ENCODE measurements around the gene TOMM40L. TPM values are rescaled to one million over a fixed set of nuclear protein-coding genes. Genes with fewer than 3 reads are reported as not detected.

TOMM40L gene
- polyA plus RNA-seq, 4 donors = 12.7 to 16.9 (median 15.0) TPM

DNA sequence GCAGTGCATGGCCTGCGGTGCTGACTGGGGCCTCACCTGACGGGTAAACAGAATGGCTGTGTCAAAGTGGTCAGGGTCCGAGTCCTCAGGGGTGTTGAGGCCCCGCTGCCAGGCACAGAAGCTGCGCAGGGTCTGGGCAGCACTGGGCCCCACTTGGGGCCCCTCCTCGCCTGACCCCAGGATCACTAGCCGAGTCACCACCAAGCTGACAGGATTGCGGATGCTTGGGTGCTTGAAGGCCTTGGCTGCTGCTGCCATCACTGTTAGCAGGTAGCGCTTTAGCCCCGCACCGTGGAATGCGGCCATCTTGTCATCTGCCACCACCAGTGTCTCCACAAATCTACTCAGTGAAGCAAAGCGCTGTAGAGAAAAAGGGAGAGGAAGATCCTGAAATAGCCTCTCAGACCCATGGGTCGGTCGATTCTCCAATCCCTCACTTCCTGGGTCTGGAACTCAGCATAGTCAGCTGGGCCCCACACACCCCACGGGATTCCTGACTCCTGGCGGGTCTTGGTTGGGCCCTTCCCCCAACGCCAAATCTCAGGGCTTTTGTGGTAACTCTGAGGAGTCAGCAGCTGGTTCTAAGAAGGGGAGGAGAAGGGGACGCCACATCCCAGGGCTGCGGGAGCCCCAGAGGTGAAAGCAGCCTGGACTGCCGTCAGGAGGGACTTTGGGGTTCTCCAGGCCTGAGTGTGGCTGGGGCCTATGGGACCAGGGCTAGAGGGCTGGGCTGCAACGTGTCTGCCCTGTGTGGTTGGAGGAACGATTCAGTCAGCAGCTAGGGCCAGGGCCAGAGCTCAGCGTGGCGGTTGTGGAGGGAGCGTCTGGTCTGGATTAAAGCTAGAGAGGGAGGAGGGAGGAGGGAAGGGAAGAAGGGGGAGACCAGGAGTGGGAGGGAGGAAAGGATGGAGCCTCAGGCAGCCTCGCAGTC lies 29.1 kb upstream of the TOMM40L start:
- DNase-seq (ENCODE audit: low read depth in 4 of 4, low spot score in 2 of 4) = no peak

DNA sequence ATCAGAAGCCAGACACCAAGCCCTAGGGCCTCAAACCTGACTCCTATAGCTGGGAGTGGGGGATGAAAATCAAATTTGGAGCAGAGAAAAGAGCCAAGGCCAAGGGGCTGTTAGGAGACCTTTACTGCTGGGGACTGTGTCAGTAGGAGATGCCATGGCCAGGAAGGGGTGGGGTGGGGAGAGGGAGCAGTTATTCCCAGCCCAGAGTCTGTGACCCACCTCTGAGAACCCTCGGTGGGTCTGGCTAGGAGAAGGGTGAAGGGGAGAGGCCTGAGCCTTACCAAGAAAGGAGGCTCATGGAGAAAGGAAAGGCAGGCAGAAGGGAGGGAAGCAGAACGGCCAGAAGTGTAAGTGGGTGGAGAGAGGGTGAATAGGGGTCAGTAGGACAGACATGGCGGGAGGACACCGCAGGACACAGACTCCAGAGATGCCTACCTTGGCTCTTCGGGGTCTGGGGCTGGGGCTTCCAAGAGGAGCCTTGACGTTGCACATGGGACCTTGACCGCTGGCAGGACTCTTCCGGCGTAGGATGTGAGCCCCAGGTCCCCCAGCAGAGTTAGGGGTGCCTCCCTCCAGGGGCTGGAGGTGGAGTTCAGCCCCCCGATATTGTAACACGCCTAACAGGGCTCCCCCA lies 28.2 kb upstream of the TOMM40L start:
- no peak for DNase-seq (ENCODE audit: low read depth in 4 of 4, low spot score in 2 of 4)

DNA sequence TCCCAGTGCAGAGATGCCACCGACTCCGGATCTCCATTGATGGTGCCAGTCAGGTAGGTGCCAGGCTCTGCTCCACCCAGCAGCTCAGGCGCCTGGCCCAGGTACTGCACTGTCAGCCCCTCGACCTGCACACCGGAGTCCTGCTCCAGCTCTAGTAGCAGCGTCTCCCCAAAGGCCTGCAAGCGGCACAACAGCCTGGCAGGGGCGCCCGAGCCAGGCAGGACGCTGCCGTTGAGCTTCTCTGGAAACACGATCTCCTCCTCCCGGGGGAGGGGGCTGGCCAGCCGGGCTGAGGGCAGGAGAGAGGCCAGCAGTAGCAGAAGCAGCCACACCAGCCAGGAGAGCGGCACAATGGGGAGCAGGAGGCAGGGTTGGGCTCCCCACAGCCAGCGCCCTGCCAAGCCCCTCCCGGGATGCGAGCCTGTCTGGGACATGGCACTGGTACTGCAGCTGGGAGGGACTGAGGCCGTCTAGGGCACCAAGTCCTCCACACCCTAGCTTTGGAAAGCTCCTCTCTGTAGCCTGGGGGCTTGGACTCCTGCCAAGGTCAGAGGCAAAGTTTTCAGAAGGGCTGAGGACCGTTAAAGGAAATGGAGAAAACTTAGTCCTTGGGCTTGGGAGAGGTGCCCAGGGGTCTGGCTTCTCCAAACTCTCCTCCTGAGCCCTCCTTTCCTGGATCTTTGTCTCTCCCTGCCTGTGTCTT lies 27.5 kb upstream of the TOMM40L start:
- no peak for DNase-seq (ENCODE audit: low read depth in 4 of 4, low spot score in 2 of 4)

DNA sequence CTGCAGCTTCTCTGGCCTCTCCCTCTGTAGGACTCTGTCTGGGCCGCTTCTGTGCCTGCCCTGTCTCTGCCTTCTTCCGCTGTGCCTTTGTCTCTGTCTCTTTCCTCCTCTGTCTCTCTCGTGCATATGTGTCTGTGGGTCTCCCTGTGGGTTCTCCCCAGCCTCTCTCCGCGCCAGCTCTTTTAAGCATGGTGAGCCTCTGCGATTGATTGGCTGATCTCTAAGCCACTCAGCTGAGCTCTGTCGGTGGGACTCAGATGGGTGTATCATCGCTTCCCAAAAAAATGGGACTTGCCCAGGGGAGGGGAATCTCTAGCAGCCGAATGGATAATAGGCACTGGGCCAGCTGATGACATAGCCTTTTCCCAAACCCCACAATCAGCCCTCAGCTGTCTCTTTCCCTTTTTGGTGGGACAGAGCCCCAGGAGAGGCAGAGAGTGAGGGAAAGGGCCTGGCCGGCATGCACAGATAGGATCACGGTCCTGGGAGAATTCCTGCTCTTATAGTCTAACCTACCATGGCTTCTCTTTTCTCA lies 26.9 kb upstream of the TOMM40L start, which contains the start of gene ADAMTS4:
ADAMTS4 (minus strand) TSS at position 158 of the 535 bp plus-strand sequence. CDS start 427 bp downstream, outside the sequence.
- no peak for DNase-seq (ENCODE audit: low read depth in 4 of 4, low spot score in 2 of 4)

DNA sequence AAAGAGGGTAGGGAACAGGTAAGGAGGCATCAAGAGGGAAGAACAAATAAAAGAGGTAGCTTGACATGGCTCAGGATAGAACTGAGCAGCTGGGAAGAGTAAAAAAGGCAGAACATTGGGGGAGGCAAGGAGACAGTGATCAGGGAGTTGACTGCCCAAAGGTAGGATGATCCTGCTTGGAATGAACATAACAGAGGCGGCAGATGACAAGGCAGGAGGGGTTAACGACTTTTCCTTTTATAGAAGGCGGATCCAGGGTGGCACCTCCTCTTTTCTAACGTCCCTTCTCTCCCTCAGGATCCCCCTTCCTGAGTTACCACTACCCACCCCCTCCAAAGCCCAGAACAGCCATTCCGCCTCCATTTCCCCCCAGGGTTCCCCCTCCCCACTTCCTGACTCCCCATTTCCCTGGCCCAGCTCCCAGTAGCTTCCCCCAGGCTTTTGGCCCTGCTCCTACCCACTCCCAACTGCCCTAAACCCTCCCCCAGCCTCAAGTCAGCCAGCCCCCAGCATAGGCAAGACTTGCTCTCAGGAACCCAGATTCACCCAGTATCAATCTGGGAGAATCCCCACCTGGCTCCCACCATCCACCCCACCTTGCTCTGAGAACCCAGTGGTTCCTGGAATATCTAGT lies 26.2 kb upstream of the TOMM40L start:
- no peak for DNase-seq (ENCODE audit: low read depth in 4 of 4, low spot score in 2 of 4)

DNA sequence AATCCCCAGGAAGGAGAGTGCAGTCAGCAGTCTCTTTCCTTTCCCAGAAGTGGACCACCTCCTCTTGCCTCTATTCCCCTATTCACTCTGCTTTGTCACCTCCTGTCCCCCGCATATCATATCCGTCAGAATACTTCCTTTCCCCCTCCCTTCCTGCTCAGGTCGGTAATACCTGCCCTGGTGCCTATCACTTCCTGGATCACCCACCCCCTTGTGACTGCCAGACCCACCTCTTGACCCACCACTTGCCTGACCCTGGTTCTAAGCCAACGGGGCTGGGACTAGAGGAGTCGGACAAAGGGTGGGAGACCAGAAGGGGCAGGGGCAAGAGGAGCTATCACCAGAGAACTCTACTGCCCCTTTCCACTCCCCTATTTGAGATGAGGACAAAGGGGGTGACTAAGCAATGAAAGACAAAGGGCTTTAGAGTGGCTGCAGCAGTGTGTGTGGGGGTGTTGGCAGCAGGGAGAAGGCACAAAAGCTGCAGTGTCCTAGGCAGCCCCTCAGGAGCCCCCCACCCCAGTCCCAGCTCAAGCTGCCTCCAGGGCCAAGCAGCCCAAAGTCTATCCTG lies 25.4 kb upstream of the TOMM40L start:
- no peak for DNase-seq (ENCODE audit: low read depth in 4 of 4, low spot score in 2 of 4)

DNA sequence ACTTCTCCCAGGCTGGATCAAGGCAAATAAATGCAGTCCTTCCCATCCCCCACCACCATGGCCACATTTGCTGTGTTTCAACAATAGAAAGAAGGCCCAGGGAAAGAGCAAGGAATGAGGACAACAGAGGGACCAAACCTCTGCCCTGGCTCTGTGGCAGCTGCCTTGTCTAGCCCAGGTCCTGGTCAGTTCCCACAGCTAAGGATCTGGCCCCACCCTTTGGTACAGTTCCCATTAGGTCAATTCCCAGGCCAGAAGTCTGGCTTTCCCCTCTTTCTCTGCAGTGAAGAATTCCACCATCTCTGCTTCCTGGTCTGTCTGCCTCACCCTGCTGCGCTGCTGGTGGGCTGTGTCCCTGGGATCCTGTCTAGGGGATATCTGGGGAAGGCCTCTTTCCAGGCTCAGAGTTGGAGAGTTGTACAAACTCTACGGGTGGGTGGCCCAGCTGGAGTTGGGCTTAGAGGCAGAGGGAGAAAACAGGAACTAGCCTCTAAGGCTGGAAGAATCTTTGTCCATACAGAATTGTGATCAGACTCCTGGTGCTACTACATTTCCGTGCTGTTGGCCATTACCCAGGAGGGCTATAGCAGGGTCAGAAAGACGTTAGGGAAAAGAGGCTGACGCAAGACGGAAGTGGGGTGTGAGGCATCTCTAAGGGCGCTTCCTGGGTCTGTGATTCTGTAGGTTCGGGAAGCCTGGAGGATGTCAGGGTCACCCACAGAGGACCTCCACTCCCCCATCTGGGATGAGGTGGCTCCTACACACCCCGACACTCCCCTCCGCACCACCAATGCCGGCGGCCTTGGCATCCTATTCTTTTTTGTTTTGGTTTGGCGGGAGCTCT lies 24.6 kb upstream of the TOMM40L start:
- no peak for DNase-seq (ENCODE audit: low read depth in 4 of 4, low spot score in 2 of 4)

DNA sequence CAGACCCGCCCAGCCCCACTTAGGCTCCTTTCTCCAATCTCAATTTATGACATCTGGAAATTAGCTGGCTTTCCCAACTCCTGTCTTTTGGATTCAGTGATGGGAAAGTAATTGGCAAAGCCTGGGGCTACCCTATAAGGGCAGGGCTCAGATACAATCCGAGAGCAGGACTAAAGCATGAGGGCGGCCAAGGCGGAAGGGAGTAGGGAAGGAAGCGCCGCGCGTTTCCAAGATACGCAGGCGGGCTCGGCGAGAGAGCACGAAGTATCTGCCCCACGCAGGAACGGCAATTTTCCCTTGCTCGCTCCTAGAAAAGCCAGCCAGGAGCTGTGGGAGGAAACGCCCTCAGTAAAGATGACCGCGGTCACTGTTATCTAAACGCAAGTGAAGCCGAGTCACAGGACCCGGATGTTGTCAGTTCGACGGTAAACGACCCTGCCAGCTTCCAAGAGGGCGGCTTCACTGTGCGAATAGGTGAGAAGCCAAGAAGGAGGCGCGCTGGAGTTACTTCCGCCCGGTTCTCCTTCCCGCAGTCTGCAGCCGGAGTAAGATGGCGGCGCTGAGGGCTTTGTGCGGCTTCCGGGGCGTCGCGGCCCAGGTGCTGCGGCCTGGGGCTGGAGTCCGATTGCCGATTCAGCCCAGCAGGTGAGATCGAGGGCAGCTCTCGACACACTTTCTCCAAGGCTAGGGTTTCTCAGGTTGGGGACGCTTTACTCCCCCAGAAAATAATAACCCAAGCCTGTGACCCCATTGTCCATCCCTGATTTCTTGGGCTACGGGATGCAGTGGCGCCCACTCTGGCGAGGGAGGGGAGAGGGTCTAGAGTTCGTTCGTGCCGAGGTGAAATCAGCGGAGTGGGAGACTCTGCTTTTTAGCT lies 23.8 kb upstream of the TOMM40L start, which contains the start of gene NDUFS2:
NDUFS2 (plus strand) TSS at position 532 of the 877 bp plus-strand sequence; CDS start at position 551, 19 bp downstream.
- peak; percentile 95 to 99 (median 98) for DNase-seq (ENCODE audit: low read depth in 4 of 4, low spot score in 2 of 4)

DNA sequence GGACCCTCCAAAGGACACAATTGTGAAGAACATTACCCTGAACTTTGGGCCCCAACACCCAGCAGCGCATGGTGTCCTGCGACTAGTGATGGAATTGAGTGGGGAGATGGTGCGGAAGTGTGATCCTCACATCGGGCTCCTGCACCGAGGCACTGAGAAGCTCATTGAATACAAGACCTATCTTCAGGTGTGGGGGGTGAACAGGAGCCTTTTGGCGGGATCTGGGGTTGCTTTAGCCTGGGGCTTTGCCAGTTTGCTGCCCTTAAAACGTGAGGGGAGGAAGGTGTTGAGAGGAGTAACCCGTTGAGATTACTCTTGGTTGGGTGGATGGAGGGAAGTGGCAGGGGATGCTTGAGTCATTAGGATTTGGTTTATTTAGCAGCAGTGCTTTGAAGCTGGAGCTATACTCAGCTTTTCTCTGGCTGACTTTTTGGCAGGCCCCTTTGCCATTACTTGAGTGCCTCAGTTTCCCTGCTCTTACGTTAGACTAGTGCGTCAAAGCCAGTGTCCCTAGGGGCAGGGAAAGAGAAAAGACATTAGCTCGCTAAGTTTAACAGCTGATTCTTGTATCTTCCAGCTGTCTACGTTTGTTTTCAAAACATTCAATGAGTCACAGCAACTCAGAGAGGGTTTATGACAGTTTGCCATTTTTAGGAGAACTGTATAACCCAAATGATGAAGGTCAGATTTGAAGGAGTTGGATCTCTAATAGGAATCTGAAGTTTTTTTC lies 19.3 kb upstream of the TOMM40L start:
- DNase-seq (ENCODE audit: low read depth in 4 of 4, low spot score in 2 of 4) = no peak

DNA sequence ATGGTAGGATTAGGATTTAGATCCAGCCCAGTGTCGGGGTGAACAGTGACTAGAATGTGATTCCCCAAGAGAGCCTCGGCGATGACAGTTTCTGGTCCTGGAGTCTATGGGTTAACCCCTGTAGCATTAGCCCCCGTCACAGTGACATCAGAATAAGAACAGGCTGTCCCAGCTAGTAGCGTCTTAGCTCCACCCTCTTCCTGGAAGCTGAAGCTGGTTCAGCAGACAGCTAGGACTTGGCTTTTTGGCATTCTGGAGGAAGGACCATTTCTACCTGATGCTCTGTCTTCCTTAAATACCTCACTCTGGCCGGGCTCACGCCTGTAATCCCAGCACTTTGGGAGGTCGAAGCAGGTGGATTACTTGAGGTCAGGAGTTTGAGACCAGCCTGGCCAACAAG lies 18.7 kb upstream of the TOMM40L start:
- DNase-seq (ENCODE audit: low read depth in 4 of 4, low spot score in 2 of 4) = no peak

DNA sequence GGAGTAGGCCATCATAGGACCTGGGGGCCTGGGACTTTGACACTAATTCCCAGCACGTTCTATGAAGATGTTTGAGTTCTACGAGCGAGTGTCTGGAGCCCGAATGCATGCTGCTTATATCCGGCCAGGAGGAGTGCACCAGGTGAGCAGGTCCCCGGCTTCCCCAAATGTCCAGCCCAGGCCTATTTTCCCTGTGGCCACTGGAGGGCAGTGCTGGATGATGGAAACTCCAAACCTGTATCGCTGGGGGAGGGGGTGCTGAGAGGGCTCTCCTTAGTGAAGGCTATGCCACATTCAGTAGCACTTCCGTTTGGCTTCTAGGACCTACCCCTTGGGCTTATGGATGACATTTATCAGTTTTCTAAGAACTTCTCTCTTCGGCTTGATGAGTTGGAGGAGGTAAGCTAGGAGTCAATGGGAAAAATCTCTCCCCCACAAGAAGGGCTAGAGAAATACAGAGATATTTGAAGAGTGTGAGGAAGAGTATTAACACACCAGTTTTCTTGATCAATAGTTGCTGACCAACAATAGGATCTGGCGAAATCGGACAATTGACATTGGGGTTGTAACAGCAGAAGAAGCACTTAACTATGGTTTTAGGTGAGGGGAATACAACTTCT lies 16.0 kb upstream of the TOMM40L start:
- DNase-seq (ENCODE audit: low read depth in 4 of 4, low spot score in 2 of 4) = peak in 1 of 4 donors; percentile 68

DNA sequence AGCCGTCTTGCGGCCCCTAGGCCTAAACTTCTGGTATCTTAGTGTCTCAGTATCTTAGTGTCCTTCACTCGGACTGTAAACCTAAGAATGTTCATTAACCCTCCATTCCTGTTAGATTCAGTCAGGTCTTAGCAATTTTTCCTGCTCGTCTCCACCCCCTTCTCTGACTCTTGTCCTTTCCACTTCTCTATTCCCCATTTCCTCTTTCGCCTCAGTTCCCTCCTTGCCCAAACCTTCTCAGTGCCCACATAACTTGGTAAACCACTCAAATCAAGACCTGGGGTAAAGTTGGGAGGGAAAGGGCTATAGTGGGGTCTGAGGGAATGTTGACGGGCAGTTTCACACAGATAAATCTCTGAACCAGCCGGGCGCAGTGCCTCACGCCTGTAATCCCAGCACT lies 11.5 kb upstream of the TOMM40L start:
- no peak for DNase-seq (ENCODE audit: low read depth in 4 of 4, low spot score in 2 of 4)

DNA sequence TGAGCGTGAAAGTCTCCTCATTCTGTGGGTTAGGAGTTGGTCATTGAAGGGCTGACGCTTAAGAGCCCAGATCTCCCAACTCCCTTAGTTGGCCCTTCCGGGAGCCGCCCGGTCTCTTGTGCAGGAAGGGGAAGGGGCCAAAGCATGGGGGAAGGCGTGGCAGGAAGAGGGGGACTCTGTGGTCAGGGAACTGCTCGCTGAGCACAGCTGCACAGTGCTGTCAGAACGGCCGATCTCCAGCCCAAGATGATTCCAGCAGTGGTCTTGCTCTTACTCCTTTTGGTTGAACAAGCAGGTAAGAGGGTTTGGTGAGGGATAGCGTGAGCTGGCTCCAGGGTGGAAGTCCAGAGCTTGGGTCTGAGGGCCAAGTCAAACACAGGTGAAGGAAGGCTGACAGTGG lies 10.8 kb upstream of the TOMM40L start, which contains the start of gene FCER1G:
FCER1G (plus strand) TSS at position 220 of the 400 bp plus-strand sequence; CDS start at position 247, 27 bp downstream.
- no peak for DNase-seq (ENCODE audit: low read depth in 4 of 4, low spot score in 2 of 4)

DNA sequence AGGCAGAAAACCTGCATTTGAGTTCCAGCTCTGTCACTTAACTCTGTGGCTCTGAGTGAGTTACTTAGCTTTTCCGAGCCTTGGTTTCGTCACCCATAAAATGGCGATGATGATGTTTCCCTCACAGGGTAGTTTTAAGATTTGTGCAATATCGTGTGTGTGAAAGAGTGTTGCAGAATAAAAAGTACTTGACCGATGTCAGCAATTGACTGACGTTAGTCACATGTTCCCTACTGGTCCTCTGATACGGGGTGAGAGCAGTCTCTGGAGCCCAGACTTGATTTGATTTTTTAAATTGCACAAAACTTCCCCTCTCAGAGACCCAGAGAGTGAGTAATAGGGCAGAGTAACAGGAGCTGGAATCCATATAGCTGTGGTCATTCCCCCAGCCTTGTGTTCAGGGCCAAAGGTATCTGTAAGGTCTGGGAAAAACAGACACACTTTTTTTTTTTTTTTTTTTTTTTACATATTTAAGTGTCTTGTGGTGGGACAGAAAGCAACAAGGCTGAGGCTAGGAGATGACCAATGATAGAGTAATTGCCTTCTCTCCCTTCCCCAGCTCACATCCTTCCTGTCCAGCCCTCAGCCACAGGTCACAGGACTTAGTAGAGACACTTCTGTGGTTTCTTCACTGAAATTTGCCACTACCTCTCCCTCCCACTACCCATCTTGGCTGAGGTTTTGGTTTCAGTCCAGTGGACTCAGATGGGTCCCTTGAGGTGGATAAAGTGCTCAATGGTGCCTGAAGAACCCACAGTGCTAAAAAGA lies 8.7 kb upstream of the TOMM40L start:
- DNase-seq (ENCODE audit: low read depth in 4 of 4, low spot score in 2 of 4) = no peak

DNA sequence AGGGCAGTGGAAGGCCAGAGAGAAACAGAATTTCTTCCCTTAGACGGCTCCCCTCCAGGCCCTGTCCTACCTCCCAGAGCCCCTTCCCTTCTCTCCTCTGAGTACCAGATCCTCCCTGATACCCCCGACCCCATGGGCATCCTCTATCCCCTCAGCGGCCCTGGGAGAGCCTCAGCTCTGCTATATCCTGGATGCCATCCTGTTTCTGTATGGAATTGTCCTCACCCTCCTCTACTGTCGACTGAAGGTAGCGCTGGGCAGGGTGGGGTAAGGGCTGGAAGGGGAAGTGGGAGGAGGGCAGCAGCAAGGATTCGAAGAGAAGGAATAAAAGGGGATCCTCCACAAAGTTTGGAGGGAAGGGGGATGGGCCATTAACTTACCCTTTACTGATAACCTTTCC lies 8.0 kb upstream of the TOMM40L start:
- no peak for DNase-seq (ENCODE audit: low read depth in 4 of 4, low spot score in 2 of 4)

Data from left renal cortex interstitium (tissue), 4 donors.